ENCODE results near the gene RGS3. TPM values are rescaled to one million over a fixed set of nuclear protein-coding genes. Genes with fewer than 3 reads are reported as not detected.

The RGS3 gene
- total and polyA plus RNA-seq, 5 donors from 2014 or later, result 8.5 to 15.5 (median 12.5) TPM

DNA sequence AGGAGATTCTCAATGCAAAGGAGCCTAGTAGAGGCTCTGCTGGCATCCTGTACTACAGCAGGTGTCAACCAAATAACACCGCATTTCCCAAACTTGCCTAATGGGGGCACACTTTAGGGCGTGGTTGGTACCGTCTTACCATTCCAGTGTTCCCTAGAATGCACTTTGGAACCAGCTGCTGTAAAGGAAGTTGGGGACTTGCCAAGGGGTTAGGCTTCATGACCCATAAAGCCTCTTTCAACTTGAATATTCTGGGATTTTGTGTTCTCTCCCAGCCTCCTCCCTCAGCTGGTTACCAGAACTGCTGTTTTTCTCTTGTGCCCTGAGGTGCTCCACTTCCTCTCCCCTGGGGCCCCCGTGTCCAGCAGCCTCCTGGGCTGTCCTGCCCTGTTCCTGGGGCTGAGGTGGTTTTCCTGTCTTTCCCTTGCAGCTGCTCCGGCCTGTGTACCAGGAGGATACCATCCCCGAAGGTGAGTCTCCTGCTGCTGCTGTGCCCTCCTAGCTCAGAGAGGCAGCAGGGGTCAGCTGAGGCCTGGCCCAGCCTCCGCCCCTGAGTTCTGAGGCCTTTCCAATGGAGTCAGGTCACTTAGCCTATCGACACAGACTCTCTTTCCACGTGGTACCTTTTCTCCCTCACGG is 44.7 kb downstream of the RGS3 start:
- Histone ChIP-seq H3K27me3 (ENCODE audit: control insufficient read depth, insufficient read depth, low read length) (no peaks in the 10 kb centered on the region), H3K9me3 (ENCODE audit: control insufficient read depth in 2 of 2, low read length in 2 of 2) (no peaks in the 10 kb centered on the region), H3K27ac (ENCODE audit: insufficient read depth, low read length, poor library complexity, severe bottlenecking) (no peak overlapping the region), H3K36me3 (ENCODE audit: control insufficient read depth, insufficient read depth, low read length) (no peaks in the 10 kb centered on the region), H3K4me1 (ENCODE audit: control insufficient read depth, insufficient read depth, low read length, poor library complexity, severe bottlenecking) (peaks cover 20% of the 10 kb centered on the region), H3K4me3 (ENCODE audit: low read depth, low read length) (no peak overlapping the region)
- H3K9me3 Mint-ChIP-seq, result no peaks in the 10 kb centered on the region
- no peaks in the 10 kb centered on the region for H3K27me3 Mint-ChIP-seq
- peaks cover 1 to 33% (median 23%) of the 10 kb centered on the region in 4 donors for H3K4me1 Mint-ChIP-seq
- H3K4me3 Mint-ChIP-seq, result no peak overlapping the region
- H3K36me3 Mint-ChIP-seq, result no peaks in the 10 kb centered on the region
- peak overlapping the region in 1 of 3 donors; percentile 17 for H3K27ac Mint-ChIP-seq
- DNase-seq, result no peak
- ATAC-seq (ENCODE audit: low read depth in 2 of 2), result no peak

DNA sequence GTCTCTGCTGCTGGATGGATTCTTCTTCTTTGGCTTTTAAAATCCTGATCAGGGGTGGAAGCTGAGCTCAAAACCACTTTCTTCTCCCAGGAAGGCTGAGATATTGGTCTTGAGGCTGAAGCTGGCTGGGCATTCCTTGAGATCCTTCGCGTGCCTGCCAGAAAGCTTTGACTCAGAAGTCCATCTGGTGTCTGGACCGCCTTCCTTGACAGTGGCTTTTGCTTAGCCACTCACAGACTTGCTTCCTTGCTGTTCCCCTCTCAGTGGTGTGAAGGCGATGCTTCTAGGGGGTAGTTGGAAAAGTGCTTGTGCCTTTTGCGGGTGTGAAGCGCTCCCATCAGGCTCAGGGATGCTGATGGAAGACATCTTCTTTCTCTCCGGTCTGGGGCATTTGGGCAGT is 45.9 kb downstream of the RGS3 start:
- H3K27ac ChIP-seq (ENCODE audit: insufficient read depth, low read length, poor library complexity, severe bottlenecking), result no peak overlapping the region
- H3K36me3 ChIP-seq (ENCODE audit: control insufficient read depth, insufficient read depth, low read length), result no peaks in the 10 kb centered on the region
- peaks cover 32% of the 10 kb centered on the region for H3K4me1 ChIP-seq (ENCODE audit: control insufficient read depth, insufficient read depth, low read length, poor library complexity, severe bottlenecking)
- no peaks in the 10 kb centered on the region for H3K27me3 Mint-ChIP-seq
- no peak overlapping the region for H3K4me3 Mint-ChIP-seq
- H3K4me3 ChIP-seq (ENCODE audit: low read depth, low read length), result no peak overlapping the region
- ATAC-seq (ENCODE audit: low read depth in 2 of 2) (no peak), DNase-seq (no peak)
- H3K27me3 ChIP-seq (ENCODE audit: control insufficient read depth, insufficient read depth, low read length), result no peaks in the 10 kb centered on the region
- H3K36me3 Mint-ChIP-seq, result no peaks in the 10 kb centered on the region
- peaks cover 7 to 46% (median 33%) of the 10 kb centered on the region in 4 donors for H3K4me1 Mint-ChIP-seq
- no peaks in the 10 kb centered on the region for H3K9me3 Mint-ChIP-seq
- no peaks in the 10 kb centered on the region for H3K9me3 ChIP-seq (ENCODE audit: control insufficient read depth in 2 of 2, low read length in 2 of 2)
- peak overlapping the region in 2 of 3 donors; percentile 43 to 52 for H3K27ac Mint-ChIP-seq

DNA sequence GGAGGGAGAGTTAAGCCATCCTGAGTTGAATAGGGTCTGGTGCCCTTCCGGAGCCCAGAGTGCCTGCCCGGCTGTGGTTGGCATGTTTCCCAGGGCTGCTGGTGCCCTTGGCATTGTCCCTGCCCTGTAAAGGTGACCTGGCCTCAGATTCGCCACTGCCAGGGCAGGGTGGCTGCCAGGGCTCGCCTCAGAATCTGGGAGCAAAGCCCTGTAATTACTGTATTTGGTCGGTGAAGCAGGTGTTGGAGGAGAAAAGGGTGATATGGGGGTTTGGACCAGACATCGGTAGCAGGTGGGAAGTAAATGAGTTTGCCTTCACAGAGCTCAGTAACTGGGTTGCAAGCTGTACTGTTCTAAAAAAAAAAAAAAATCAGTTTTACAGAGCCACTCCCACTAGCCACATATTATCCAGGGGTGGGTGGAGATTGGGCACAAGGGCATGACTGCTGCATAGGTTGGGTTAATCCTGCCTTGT is 47.6 kb downstream of the RGS3 start:
- H3K27me3 ChIP-seq (ENCODE audit: control insufficient read depth, insufficient read depth, low read length), result no peaks in the 10 kb centered on the region
- DNase-seq (no peak), ATAC-seq (ENCODE audit: low read depth in 2 of 2) (no peak)
- peak overlapping the region; percentile 72 to 99 (median 91) for H3K27ac Mint-ChIP-seq
- no peak overlapping the region for H3K4me3 ChIP-seq (ENCODE audit: low read depth, low read length)
- H3K27me3 Mint-ChIP-seq, result no peaks in the 10 kb centered on the region
- no peaks in the 10 kb centered on the region for H3K36me3 Mint-ChIP-seq
- no peaks in the 10 kb centered on the region for H3K9me3 ChIP-seq (ENCODE audit: control insufficient read depth in 2 of 2, low read length in 2 of 2)
- H3K4me3 Mint-ChIP-seq, result peak overlapping the region in 2 of 4 donors; percentile 21 to 42
- H3K27ac ChIP-seq (ENCODE audit: insufficient read depth, low read length, poor library complexity, severe bottlenecking), result peak overlapping the region; percentile 75
- no peaks in the 10 kb centered on the region for H3K36me3 ChIP-seq (ENCODE audit: control insufficient read depth, insufficient read depth, low read length)
- no peaks in the 10 kb centered on the region for H3K9me3 Mint-ChIP-seq
- peaks cover 11 to 56% (median 39%) of the 10 kb centered on the region in 4 donors for H3K4me1 Mint-ChIP-seq
- H3K4me1 ChIP-seq (ENCODE audit: control insufficient read depth, insufficient read depth, low read length, poor library complexity, severe bottlenecking), result peaks cover 38% of the 10 kb centered on the region

DNA sequence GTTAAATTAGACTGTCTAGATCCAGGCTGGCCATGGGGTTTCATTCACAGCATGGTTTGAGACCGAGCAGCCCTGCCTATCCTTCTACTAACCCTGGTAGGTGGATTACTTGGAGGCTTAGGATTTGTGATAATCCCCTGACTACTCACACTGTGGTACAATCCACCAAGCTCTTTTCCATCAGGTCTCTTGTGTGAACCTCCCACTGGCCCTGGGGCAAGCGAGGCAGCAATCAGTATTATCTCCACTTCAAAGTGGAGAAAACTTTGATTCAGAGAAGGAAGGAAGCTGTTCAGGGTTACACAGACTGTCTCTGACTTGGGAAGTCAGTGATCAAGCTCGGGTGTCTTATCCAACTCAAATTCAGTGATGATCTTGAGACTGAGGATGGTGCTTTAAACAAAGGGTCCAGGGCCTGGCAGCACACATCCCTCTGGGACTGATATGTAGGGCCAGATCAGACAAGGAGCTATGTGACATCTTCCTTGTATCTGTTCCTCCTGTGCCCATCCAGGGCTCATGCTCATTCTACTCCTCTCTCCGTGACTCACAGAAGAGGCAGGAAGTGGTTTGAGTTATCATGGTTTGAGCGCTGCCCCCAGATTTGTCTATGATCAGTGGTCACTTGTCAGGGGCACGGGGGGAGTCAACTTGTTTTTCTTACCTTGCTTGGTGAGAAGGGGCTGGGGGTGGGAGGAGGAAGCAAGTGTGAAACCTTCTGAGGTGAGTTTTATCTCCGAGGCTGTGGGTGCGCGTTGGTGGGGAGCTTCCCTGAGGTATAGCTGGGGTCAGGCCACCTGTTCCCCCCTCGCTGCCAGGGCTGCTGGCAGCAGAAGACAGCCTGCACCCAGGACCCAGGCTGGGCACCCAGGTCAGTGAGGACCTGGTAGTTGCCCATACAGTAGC is 48.6 kb downstream of the RGS3 start:
- Mint-ChIP-seq H3K27me3 (no peaks in the 10 kb centered on the region), H3K36me3 (no peaks in the 10 kb centered on the region), H3K4me1 (peaks cover 11 to 65% (median 45%) of the 10 kb centered on the region in 4 donors), H3K4me3 (peak overlapping the region; percentile 42 to 88 (median 64)), H3K9me3 (no peaks in the 10 kb centered on the region), H3K27ac (peak overlapping the region; percentile 91 to 99 (median 93))
- Histone ChIP-seq H3K27ac (ENCODE audit: insufficient read depth, low read length, poor library complexity, severe bottlenecking) (peak overlapping the region; percentile 75), H3K27me3 (ENCODE audit: control insufficient read depth, insufficient read depth, low read length) (no peaks in the 10 kb centered on the region), H3K4me3 (ENCODE audit: low read depth, low read length) (peak overlapping the region; percentile 57), H3K4me1 (ENCODE audit: control insufficient read depth, insufficient read depth, low read length, poor library complexity, severe bottlenecking) (peaks cover 49% of the 10 kb centered on the region), H3K36me3 (ENCODE audit: control insufficient read depth, insufficient read depth, low read length) (no peaks in the 10 kb centered on the region), H3K9me3 (ENCODE audit: control insufficient read depth in 2 of 2, low read length in 2 of 2) (no peaks in the 10 kb centered on the region)
- DNase-seq (peak; percentile 45 to 86 (median 50)), ATAC-seq (ENCODE audit: low read depth in 2 of 2) (peak; percentile 65 to 67)

DNA sequence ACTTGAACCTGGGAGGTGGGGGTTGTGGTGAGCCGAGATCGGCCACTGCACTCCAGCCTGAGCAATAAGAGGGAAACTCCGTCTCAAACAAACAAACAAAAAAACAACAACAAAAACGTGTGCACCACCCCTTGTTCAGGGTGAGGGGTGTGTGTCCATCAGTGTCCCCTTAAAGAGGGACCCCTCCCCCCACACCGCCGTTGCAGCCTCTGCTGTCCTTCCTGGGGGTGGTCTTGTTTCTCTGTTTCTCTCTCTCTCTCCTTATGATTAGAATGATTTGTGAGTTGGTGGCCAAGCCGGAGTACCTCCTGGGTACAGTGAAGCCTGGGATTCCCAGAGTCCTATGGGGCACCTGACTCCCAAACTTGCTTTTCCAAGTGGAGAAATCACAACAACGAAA is 49.6 kb downstream of the RGS3 start:
- DNase-seq, result no peak
- H3K27me3 ChIP-seq (ENCODE audit: control insufficient read depth, insufficient read depth, low read length), result no peaks in the 10 kb centered on the region
- no peaks in the 10 kb centered on the region for H3K36me3 ChIP-seq (ENCODE audit: control insufficient read depth, insufficient read depth, low read length)
- ATAC-seq (ENCODE audit: low read depth in 2 of 2), result no peak
- Mint-ChIP-seq H3K36me3 (no peaks in the 10 kb centered on the region), H3K9me3 (no peaks in the 10 kb centered on the region), H3K27ac (peak overlapping the region; percentile 91 to 97 (median 93)), H3K4me1 (peaks cover 13 to 75% (median 54%) of the 10 kb centered on the region in 4 donors), H3K4me3 (peak overlapping the region; percentile 42 to 85 (median 68)), H3K27me3 (no peaks in the 10 kb centered on the region)
- H3K9me3 ChIP-seq (ENCODE audit: control insufficient read depth in 2 of 2, low read length in 2 of 2), result no peaks in the 10 kb centered on the region
- peak overlapping the region; percentile 75 for H3K27ac ChIP-seq (ENCODE audit: insufficient read depth, low read length, poor library complexity, severe bottlenecking)
- peaks cover 59% of the 10 kb centered on the region for H3K4me1 ChIP-seq (ENCODE audit: control insufficient read depth, insufficient read depth, low read length, poor library complexity, severe bottlenecking)
- H3K4me3 ChIP-seq (ENCODE audit: low read depth, low read length), result peak overlapping the region; percentile 26

DNA sequence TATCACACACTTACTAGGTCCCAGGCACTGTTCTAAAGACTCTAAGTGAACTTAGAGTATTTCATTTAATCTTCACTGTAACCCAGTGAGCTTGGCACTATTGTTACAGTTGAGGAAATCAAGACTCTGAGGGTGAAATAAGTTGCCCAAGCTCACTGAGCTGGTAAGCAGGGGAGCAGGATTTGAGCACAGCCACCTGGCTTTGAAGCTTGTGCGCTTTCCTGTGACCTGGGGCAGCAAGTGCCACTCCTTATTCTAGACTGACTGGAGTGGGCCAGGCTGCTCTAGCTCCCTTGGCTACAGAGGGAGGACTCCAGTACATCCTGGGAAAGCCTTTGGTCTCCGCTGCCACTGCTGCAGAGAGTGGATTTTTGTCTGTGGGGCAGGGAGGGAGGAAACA is 50.0 kb downstream of the RGS3 start:
- DNase-seq, result peak in 1 of 3 donors; percentile 59
- H3K4me1 Mint-ChIP-seq, result peaks cover 18 to 76% (median 58%) of the 10 kb centered on the region in 4 donors
- Histone ChIP-seq H3K4me3 (ENCODE audit: low read depth, low read length) (no peak overlapping the region), H3K9me3 (ENCODE audit: control insufficient read depth in 2 of 2, low read length in 2 of 2) (no peaks in the 10 kb centered on the region), H3K27ac (ENCODE audit: insufficient read depth, low read length, poor library complexity, severe bottlenecking) (peak overlapping the region; percentile 75), H3K36me3 (ENCODE audit: control insufficient read depth, insufficient read depth, low read length) (no peaks in the 10 kb centered on the region), H3K27me3 (ENCODE audit: control insufficient read depth, insufficient read depth, low read length) (no peaks in the 10 kb centered on the region), H3K4me1 (ENCODE audit: control insufficient read depth, insufficient read depth, low read length, poor library complexity, severe bottlenecking) (peaks cover 63% of the 10 kb centered on the region)
- H3K27me3 Mint-ChIP-seq, result no peaks in the 10 kb centered on the region
- H3K4me3 Mint-ChIP-seq, result peak overlapping the region; percentile 42 to 85 (median 68)
- ATAC-seq (ENCODE audit: low read depth in 2 of 2), result no peak
- peak overlapping the region; percentile 91 to 97 (median 93) for H3K27ac Mint-ChIP-seq
- H3K36me3 Mint-ChIP-seq, result no peaks in the 10 kb centered on the region
- H3K9me3 Mint-ChIP-seq, result no peaks in the 10 kb centered on the region

DNA sequence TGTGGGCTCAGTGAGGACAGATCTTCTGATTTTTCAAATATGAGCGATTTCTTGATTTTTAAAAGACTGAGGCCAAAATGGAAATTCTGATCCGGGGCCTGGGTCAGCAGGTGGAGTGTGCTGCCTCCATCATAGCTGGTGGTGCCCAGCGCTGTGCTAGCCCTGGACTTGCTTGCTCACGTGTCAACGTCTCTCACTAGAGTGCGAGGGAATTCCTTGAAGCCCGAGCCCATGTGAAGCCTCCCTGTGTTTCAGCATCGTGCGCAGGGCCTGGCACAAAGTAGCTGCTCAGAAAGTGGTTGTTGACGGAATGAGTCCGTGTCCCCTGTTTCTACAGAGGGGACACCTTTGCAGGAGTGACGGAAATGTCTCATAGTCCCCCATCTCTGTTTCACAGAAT is 50.5 kb downstream of the RGS3 start:
- Histone ChIP-seq H3K4me1 (ENCODE audit: control insufficient read depth, insufficient read depth, low read length, poor library complexity, severe bottlenecking) (peaks cover 68% of the 10 kb centered on the region), H3K27ac (ENCODE audit: insufficient read depth, low read length, poor library complexity, severe bottlenecking) (peak overlapping the region; percentile 75)
- H3K27ac Mint-ChIP-seq, result peak overlapping the region; percentile 91 to 97 (median 93)

More for the DNA sequence above, 50.5 kb downstream of the RGS3 start:
- Mint-ChIP-seq H3K9me3 (no peaks in the 10 kb centered on the region), H3K4me1 (peaks cover 21 to 79% (median 63%) of the 10 kb centered on the region in 4 donors), H3K27me3 (no peaks in the 10 kb centered on the region), H3K36me3 (no peaks in the 10 kb centered on the region), H3K4me3 (peak overlapping the region; percentile 42 to 85 (median 68))
- DNase-seq (no peak), ATAC-seq (ENCODE audit: low read depth in 2 of 2) (no peak)
- H3K9me3 ChIP-seq (ENCODE audit: control insufficient read depth in 2 of 2, low read length in 2 of 2), result no peaks in the 10 kb centered on the region
- no peaks in the 10 kb centered on the region for H3K36me3 ChIP-seq (ENCODE audit: control insufficient read depth, insufficient read depth, low read length)
- no peak overlapping the region for H3K4me3 ChIP-seq (ENCODE audit: low read depth, low read length)
- H3K27me3 ChIP-seq (ENCODE audit: control insufficient read depth, insufficient read depth, low read length), result no peaks in the 10 kb centered on the region

Data from CD4-positive, CD25-positive, alpha-beta regulatory T cell (primary cell).